GM21619 (cell line): ENCODE data around the gene CGB7.
"Not testable (repeated sequence)": the region's sequence is repeated elsewhere in the genome, so short reads cannot be mapped to it uniquely, and the experiment has no call there.

Experiments
- ATAC-seq: cut with Tn5 transposase; IDR thresholded peaks from one replicate; pipeline ENCODE4 v1.9.1; 2021; ENCODE audit not compliant: unreplicated experiment

The CGB7 gene

GRCh38 chr19:49042666-49043065 lies 14.9 kb downstream of the CGB7 start:
- not testable (repeated sequence) for ATAC-seq

GRCh38 chr19:49042177-49042576 lies 15.4 kb downstream of the CGB7 start:
- no peak for ATAC-seq

- ATAC-seq: not testable (repeated sequence)
Observed at GRCh38 chr19:49039736-49040135, 17.8 kb downstream of the CGB7 start.

- not testable (repeated sequence) for ATAC-seq
Observed at GRCh38 chr19:49038557-49039276, 18.8 kb downstream of the CGB7 start.

- not testable (repeated sequence) for ATAC-seq
Observed at GRCh38 chr19:49038111-49038510, 19.4 kb downstream of the CGB7 start.

- ATAC-seq: not testable (repeated sequence)
Observed at GRCh38 chr19:49036815-49037214, 20.7 kb downstream of the CGB7 start, which contains the start of gene CGB1. TSS of gene CGB1 (minus strand) at chr19:49036895. CDS start at chr19:49036711, 184 bp downstream.

GRCh38 chr19:49031642-49032301 lies 25.8 kb downstream of the CGB7 start, which contains the start of gene CGB2:
TSS of gene CGB2 (plus strand) at chr19:49031890. CDS start at chr19:49032096, 206 bp downstream.
- ATAC-seq: not testable (repeated sequence)

- not testable (repeated sequence) for ATAC-seq
Observed at GRCh38 chr19:49030323-49030722, 27.2 kb downstream of the CGB7 start.

- not testable (repeated sequence) for ATAC-seq
Observed at GRCh38 chr19:49029749-49030148, 27.8 kb downstream of the CGB7 start.

- ATAC-seq: not testable (repeated sequence)
Observed at GRCh38 chr19:49028686-49029085, 28.9 kb downstream of the CGB7 start.

- not testable (repeated sequence) for ATAC-seq
Observed at GRCh38 chr19:49025599-49025998, 31.9 kb downstream of the CGB7 start.

GRCh38 chr19:49025088-49025487 lies 32.5 kb downstream of the CGB7 start:
- not testable (repeated sequence) for ATAC-seq

- not testable (repeated sequence) for ATAC-seq
Observed at GRCh38 chr19:49024233-49024632, 33.3 kb downstream of the CGB7 start, which contains the start of gene CGB3. TSS of gene CGB3 (minus strand) at chr19:49024333. CDS start at chr19:49023971, 362 bp downstream.

- ATAC-seq: no peak
Observed at GRCh38 chr19:49022116-49022515, 35.4 kb downstream of the CGB7 start.

- ATAC-seq: no peak
Observed at GRCh38 chr19:49020931-49021895, 36.3 kb downstream of the CGB7 start.

GRCh38 chr19:49020342-49020741 lies 37.2 kb downstream of the CGB7 start:
- ATAC-seq: no peak

GRCh38 chr19:49019242-49019932 lies 38.2 kb downstream of the CGB7 start:
- no peak for ATAC-seq

- not testable (repeated sequence) for ATAC-seq
Observed at GRCh38 chr19:49018388-49019241, 38.9 kb downstream of the CGB7 start.

GRCh38 chr19:49017666-49018351 lies 39.7 kb downstream of the CGB7 start:
- ATAC-seq: no peak
